WTC11 (cell line): Measurements from ENCODE around the gene MMP24OS.

Experiments used
- CREB1 ChIP-seq: sonication (generic); formaldehyde crosslinking; IDR thresholded peaks from 2 replicates; pipeline ENCODE4 v1.8.0; 2023; ENCODE audit warnings: mild to moderate bottlenecking, missing genetic modification reagents
- CTCF ChIP-seq: fragments of 200-600 bp; IDR thresholded peaks from 2 replicates; pipeline ENCODE4 v1.8.0; 2022; ENCODE audit warnings: antibody characterized with exemption
- E2F4 ChIP-seq: sonication (generic); formaldehyde crosslinking; IDR thresholded peaks from 2 replicates; pipeline ENCODE4 v1.8.1; 2022; ENCODE audit warnings: low read depth, mild to moderate bottlenecking, moderate library complexity, missing genetic modification reagents, borderline replicate concordance
- GABPB1 ChIP-seq: sonication (generic); formaldehyde crosslinking; IDR thresholded peaks from 2 replicates; pipeline ENCODE4 v1.8.1; 2023; ENCODE audit warnings: mild to moderate bottlenecking, missing genetic modification reagents
- NFYB ChIP-seq: sonication (generic); formaldehyde crosslinking; conservative IDR thresholded peaks from 2 replicates; pipeline ENCODE4 v1.8.0; 2022; ENCODE audit warnings: low read depth, missing genetic modification reagents
- SMAD4 ChIP-seq: sonication (generic); formaldehyde crosslinking; IDR thresholded peaks from 2 replicates; pipeline ENCODE4 v1.8.0; 2022; ENCODE audit warnings: mild to moderate bottlenecking, missing genetic modification reagents
- ZNF512 ChIP-seq: sonication (generic); formaldehyde crosslinking; IDR thresholded peaks from 2 replicates; pipeline ENCODE4 v1.8.1; 2022; ENCODE audit warnings: missing genetic modification reagents, borderline replicate concordance

- TF ChIP-seq SMAD4 (CRISPR knock-in tag) (no peak), CREB1 (no peak), ZNF512 (CRISPR knock-in tag) (no peak), CTCF (no peak), GABPB1 (CRISPR knock-in tag) (no peak), E2F4 (CRISPR knock-in tag) (no peak), NFYB (no peak)
These were observed 14.8 kb upstream of the MMP24OS start for GRCh38 chr20:35292504-35293285.
